HepG2 (cell line): Measurements from ENCODE around the gene BTG1. TPM values are rescaled to one million over a fixed set of nuclear protein-coding genes. Genes with fewer than 3 reads are reported as not detected.

Source experiments
- CEBPG ChIP-seq: IDR thresholded peaks from 2 replicates; pipeline ENCODE4 v1.6.1; 2016
- RBM22 ChIP-seq: fragments of 200-400 bp; formaldehyde crosslinking; optimal IDR thresholded peaks from 2 replicates; pipeline ENCODE3; 2017; ENCODE audit warnings: mild to moderate bottlenecking, low read length, moderate library complexity
- SETDB1 ChIP-seq: sonication (generic); formaldehyde crosslinking; IDR thresholded peaks from 2 replicates; pipeline ENCODE4 v1.5.1; 2020; ENCODE audit warnings: missing genetic modification reagents, mild to moderate bottlenecking, borderline replicate concordance
- SOX5 ChIP-seq: IDR thresholded peaks from 2 replicates; pipeline ENCODE4 v1.6.1; 2016; ENCODE audit warnings: borderline replicate concordance
- ZFP62 ChIP-seq: sonication (generic); formaldehyde crosslinking; IDR thresholded peaks from 2 replicates; pipeline ENCODE4 v1.4.0; 2020; ENCODE audit warnings: missing genetic modification reagents
- ZNF670 ChIP-seq: sonication (generic); formaldehyde crosslinking; IDR thresholded peaks from 2 replicates; pipeline ENCODE4 v1.8.0; 2022; ENCODE audit warnings: mild to moderate bottlenecking, missing genetic modification reagents, borderline replicate concordance
- ZNF724P ChIP-seq: sonication (generic); formaldehyde crosslinking; IDR thresholded peaks from 2 replicates; pipeline ENCODE4 v1.8.0; 2022; ENCODE audit warnings: missing genetic modification reagents, borderline replicate concordance
- polyA plus RNA-seq, 8 experiments: library from polyadenylated mRNA; depleted of rRNA in 3 of 8; stranded (reverse) in 7 of 8; unstranded in 1 of 8; fragments of >200 nt; fragmentation: Illumina TruSeq in 4 of 8; extraction: Trizol in 4 of 8; gene quantifications; 2 replicates each; pipeline versions ENCODE4 v1.2.1 to v1.2.3, GENCODE V29; 2011 to 2016; ENCODE audit warnings: low read depth in 4 of 8, missing spikeins in 1 of 8, mixed read lengths in 1 of 8; ENCODE audit not compliant: insufficient read depth in 1 of 8
- total RNA-seq, 5 experiments: library from RNA; depleted of rRNA; stranded (reverse); fragments of >200 nt; fragmentation: Illumina TruSeq; extraction: Trizol; gene quantifications; 2 replicates each; pipeline ENCODE4 v1.2.3, GENCODE V29; 2016; ENCODE audit warnings: low read depth in 1 of 5
- TF ChIP-seq, protein P1 (sequence below): fragments of 450-650 bp; IDR thresholded peaks from 2 replicates; pipeline ENCODE4 v1.6.1; 2017; ENCODE audit warnings: mild to moderate bottlenecking
- TF ChIP-seq, protein P2 (sequence below): sonication (generic); formaldehyde crosslinking; IDR thresholded peaks from 2 replicates; pipeline ENCODE4 v1.4.0; 2020; ENCODE audit warnings: missing genetic modification reagents
- TF ChIP-seq, protein P3 (sequence below): sonication (generic); formaldehyde crosslinking; IDR thresholded peaks from 2 replicates; pipeline ENCODE4 v1.4.0; 2020; ENCODE audit warnings: mild to moderate bottlenecking, missing genetic modification reagents
- TF ChIP-seq, protein P4 (sequence below): IDR thresholded peaks from 2 replicates; pipeline ENCODE4 v1.4.0; 2020; ENCODE audit warnings: mild to moderate bottlenecking, missing genetic modification reagents
- TF ChIP-seq, protein P5 (sequence below): sonication (generic); formaldehyde crosslinking; IDR thresholded peaks from 2 replicates; pipeline ENCODE4 v1.4.0; 2020; ENCODE audit warnings: missing genetic modification reagents

BTG1 gene
- total and polyA plus RNA-seq, 2 of the 13 experiments (the other 11 are each of a cell fraction or from before 2014, with no cell fraction given) = 7.5 to 16.7 TPM

DNA sequence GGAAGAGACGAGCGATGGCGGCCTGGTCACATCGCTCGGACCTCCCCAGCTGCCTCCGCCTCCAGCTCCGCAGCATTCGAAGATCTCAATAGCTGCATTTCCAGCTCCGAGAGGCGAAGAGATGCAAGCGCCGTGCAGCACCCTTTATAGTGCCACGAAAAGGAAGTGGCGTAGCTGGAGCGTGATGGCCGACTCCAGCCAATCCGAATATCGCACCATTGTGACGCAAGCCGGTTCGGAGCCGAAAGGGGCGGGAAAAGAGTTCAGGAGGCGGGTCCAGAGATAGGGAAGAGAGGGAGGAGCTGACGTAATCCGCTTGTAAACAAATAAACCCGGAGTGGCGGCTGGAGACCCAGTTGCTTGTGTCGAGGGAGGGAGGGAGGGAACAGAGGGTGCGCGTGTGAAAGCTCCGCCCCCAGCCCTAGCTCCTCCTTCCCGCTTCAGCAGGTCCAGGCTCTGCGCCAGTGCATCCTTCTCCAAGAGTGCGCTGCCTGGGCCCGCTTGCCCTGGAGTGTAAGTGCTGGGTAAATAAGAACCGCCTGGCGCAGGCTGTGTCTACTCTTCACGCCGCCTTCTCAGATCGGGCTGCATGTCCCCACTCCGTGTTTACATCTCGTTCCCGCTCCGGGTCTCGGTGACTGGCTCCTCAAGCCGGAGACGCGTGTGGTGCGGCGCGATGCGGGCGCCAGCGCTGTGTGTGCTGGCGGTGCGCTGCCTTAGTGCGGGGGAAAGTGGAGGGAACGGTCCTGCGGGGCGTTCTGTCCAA is at the start of gene BTG1 (continued):
- TF ChIP-seq, protein P1, sequence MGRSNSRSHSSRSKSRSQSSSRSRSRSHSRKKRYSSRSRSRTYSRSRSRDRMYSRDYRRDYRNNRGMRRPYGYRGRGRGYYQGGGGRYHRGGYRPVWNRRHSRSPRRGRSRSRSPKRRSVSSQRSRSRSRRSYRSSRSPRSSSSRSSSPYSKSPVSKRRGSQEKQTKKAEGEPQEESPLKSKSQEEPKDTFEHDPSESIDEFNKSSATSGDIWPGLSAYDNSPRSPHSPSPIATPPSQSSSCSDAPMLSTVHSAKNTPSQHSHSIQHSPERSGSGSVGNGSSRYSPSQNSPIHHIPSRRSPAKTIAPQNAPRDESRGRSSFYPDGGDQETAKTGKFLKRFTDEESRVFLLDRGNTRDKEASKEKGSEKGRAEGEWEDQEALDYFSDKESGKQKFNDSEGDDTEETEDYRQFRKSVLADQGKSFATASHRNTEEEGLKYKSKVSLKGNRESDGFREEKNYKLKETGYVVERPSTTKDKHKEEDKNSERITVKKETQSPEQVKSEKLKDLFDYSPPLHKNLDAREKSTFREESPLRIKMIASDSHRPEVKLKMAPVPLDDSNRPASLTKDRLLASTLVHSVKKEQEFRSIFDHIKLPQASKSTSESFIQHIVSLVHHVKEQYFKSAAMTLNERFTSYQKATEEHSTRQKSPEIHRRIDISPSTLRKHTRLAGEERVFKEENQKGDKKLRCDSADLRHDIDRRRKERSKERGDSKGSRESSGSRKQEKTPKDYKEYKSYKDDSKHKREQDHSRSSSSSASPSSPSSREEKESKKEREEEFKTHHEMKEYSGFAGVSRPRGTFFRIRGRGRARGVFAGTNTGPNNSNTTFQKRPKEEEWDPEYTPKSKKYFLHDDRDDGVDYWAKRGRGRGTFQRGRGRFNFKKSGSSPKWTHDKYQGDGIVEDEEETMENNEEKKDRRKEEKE = no peak
- peak; percentile 60 for TF ChIP-seq SOX5
- TF ChIP-seq, protein P2, sequence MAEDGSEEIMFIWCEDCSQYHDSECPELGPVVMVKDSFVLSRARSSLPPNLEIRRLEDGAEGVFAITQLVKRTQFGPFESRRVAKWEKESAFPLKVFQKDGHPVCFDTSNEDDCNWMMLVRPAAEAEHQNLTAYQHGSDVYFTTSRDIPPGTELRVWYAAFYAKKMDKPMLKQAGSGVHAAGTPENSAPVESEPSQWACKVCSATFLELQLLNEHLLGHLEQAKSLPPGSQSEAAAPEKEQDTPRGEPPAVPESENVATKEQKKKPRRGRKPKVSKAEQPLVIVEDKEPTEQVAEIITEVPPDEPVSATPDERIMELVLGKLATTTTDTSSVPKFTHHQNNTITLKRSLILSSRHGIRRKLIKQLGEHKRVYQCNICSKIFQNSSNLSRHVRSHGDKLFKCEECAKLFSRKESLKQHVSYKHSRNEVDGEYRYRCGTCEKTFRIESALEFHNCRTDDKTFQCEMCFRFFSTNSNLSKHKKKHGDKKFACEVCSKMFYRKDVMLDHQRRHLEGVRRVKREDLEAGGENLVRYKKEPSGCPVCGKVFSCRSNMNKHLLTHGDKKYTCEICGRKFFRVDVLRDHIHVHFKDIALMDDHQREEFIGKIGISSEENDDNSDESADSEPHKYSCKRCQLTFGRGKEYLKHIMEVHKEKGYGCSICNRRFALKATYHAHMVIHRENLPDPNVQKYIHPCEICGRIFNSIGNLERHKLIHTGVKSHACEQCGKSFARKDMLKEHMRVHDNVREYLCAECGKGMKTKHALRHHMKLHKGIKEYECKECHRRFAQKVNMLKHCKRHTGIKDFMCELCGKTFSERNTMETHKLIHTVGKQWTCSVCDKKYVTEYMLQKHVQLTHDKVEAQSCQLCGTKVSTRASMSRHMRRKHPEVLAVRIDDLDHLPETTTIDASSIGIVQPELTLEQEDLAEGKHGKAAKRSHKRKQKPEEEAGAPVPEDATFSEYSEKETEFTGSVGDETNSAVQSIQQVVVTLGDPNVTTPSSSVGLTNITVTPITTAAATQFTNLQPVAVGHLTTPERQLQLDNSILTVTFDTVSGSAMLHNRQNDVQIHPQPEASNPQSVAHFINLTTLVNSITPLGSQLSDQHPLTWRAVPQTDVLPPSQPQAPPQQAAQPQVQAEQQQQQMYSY (CRISPR knock-in tag) = no peak
- TF ChIP-seq, protein P3, sequence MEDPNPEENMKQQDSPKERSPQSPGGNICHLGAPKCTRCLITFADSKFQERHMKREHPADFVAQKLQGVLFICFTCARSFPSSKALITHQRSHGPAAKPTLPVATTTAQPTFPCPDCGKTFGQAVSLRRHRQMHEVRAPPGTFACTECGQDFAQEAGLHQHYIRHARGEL (CRISPR knock-in tag) = no peak
- TF ChIP-seq RBM22 = peak; percentile 92
- peak; percentile 79 for TF ChIP-seq CEBPG (CRISPR knock-in tag)
- no peak; the same call in 1 of the 2 replicates for TF ChIP-seq ZNF670 (CRISPR knock-in tag)
- no peak for TF ChIP-seq SETDB1 (CRISPR knock-in tag)
- TF ChIP-seq, protein P4, sequence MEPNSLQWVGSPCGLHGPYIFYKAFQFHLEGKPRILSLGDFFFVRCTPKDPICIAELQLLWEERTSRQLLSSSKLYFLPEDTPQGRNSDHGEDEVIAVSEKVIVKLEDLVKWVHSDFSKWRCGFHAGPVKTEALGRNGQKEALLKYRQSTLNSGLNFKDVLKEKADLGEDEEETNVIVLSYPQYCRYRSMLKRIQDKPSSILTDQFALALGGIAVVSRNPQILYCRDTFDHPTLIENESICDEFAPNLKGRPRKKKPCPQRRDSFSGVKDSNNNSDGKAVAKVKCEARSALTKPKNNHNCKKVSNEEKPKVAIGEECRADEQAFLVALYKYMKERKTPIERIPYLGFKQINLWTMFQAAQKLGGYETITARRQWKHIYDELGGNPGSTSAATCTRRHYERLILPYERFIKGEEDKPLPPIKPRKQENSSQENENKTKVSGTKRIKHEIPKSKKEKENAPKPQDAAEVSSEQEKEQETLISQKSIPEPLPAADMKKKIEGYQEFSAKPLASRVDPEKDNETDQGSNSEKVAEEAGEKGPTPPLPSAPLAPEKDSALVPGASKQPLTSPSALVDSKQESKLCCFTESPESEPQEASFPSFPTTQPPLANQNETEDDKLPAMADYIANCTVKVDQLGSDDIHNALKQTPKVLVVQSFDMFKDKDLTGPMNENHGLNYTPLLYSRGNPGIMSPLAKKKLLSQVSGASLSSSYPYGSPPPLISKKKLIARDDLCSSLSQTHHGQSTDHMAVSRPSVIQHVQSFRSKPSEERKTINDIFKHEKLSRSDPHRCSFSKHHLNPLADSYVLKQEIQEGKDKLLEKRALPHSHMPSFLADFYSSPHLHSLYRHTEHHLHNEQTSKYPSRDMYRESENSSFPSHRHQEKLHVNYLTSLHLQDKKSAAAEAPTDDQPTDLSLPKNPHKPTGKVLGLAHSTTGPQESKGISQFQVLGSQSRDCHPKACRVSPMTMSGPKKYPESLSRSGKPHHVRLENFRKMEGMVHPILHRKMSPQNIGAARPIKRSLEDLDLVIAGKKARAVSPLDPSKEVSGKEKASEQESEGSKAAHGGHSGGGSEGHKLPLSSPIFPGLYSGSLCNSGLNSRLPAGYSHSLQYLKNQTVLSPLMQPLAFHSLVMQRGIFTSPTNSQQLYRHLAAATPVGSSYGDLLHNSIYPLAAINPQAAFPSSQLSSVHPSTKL = peak; percentile 49; the same call in 1 of the 2 replicates
- TF ChIP-seq, protein P5, sequence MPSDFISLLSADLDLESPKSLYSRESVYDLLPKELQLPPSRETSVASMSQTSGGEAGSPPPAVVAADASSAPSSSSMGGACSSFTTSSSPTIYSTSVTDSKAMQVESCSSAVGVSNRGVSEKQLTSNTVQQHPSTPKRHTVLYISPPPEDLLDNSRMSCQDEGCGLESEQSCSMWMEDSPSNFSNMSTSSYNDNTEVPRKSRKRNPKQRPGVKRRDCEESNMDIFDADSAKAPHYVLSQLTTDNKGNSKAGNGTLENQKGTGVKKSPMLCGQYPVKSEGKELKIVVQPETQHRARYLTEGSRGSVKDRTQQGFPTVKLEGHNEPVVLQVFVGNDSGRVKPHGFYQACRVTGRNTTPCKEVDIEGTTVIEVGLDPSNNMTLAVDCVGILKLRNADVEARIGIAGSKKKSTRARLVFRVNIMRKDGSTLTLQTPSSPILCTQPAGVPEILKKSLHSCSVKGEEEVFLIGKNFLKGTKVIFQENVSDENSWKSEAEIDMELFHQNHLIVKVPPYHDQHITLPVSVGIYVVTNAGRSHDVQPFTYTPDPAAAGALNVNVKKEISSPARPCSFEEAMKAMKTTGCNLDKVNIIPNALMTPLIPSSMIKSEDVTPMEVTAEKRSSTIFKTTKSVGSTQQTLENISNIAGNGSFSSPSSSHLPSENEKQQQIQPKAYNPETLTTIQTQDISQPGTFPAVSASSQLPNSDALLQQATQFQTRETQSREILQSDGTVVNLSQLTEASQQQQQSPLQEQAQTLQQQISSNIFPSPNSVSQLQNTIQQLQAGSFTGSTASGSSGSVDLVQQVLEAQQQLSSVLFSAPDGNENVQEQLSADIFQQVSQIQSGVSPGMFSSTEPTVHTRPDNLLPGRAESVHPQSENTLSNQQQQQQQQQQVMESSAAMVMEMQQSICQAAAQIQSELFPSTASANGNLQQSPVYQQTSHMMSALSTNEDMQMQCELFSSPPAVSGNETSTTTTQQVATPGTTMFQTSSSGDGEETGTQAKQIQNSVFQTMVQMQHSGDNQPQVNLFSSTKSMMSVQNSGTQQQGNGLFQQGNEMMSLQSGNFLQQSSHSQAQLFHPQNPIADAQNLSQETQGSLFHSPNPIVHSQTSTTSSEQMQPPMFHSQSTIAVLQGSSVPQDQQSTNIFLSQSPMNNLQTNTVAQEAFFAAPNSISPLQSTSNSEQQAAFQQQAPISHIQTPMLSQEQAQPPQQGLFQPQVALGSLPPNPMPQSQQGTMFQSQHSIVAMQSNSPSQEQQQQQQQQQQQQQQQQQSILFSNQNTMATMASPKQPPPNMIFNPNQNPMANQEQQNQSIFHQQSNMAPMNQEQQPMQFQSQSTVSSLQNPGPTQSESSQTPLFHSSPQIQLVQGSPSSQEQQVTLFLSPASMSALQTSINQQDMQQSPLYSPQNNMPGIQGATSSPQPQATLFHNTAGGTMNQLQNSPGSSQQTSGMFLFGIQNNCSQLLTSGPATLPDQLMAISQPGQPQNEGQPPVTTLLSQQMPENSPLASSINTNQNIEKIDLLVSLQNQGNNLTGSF (CRISPR knock-in tag) = 0 out of 2 replicates have a peak, but pooled peaks have one; percentile 22
- 0 out of 2 replicates have a peak, but pooled peaks have one; percentile 27 for TF ChIP-seq ZNF724P (CRISPR knock-in tag)
- TF ChIP-seq ZFP62 = no peak
